HepG2 (cell line): Measurements from ENCODE around the gene NUP58. TPM values are rescaled to one million over a fixed set of nuclear protein-coding genes. Genes with fewer than 3 reads are reported as not detected.

Source experiments
- ATAC-seq: fragments of 200-7000 bp; cut with Tn5 transposase; 3 replicates; pipeline ENCODE4 v1.9.1; 2020; ENCODE audit warnings: mild to moderate bottlenecking, moderate library complexity
- BruUV-seq: library from RNA; stranded (reverse); fragments of 400-500 nt; replicated peaks from 2 replicates; lab custom pipeline; 2021; lab: Mats Ljungman, UMichigan
- CTCF ChIA-PET: fragments of 300-600 bp; formaldehyde crosslinking; extraction: SDS; loops from one replicate; lab custom pipeline; 2021; ENCODE audit warnings: low total read pairs, inconsistent platforms, low intra/inter-chr PET ratio; lab: Yijun Ruan, JAX
- POLR2A ChIA-PET: fragments of 350-600 bp; sonication (Branson Sonifier 250); formaldehyde crosslinking; loops from one replicate; lab custom pipeline; 2020; ENCODE audit warnings: antibody characterized with exemption, inconsistent platforms; lab: Yijun Ruan, JAX
- DNase-seq: peaks from one replicate; pipeline ENCODE4 v3.0.0-alpha.2; 2015; ENCODE audit warnings: low spot score
- FAIRE-seq: peaks from 3 replicates; lab custom pipeline; 2011; peaks lifted over from hg19 to GRCh38; lab: Jason Lieb, UNC
- H2AFZ ChIP-seq: one replicate; pipeline ENCODE4 v1.6.1; 2011; ENCODE audit warnings: low read length, inconsistent platforms
- H3K27ac ChIP-seq: fragments of 300-600 bp; 3 replicates; pipeline ENCODE4 v1.8.0; 2011; ENCODE audit warnings: mixed run types, mild to moderate bottlenecking, mixed read lengths, low read length, inconsistent platforms; ENCODE audit not compliant: insufficient read depth; ENCODE audit errors: extremely low read length
- H3K27me3 ChIP-seq, 2 experiments: fragments of 200-600 bp in 1 of 2; 2 replicates in 1 of 2; 3 replicates in 1 of 2; pipeline versions ENCODE4 v1.6.0 to v1.8.0; 2011; ENCODE audit warnings: low read length in 2 of 2, mild to moderate bottlenecking in 2 of 2, moderate library complexity in 2 of 2, inconsistent platforms in 1 of 2; ENCODE audit not compliant: insufficient read depth in 2 of 2, control insufficient read depth in 1 of 2
- H3K36me3 ChIP-seq, 2 experiments: fragments of 200-600 bp in 1 of 2; replicated peaks in 1 of 2; 2 replicates in 1 of 2; 3 replicates in 1 of 2; pipeline versions ENCODE4 v1.5.1 to v1.8.0; 2011; ENCODE audit warnings: low read length in 2 of 2, inconsistent platforms in 1 of 2; ENCODE audit not compliant: insufficient read depth in 2 of 2, control insufficient read depth in 1 of 2
- H3K4me1 ChIP-seq: 2 replicates; pipeline ENCODE4 v1.5.1; 2012; ENCODE audit warnings: low read length, inconsistent platforms; ENCODE audit not compliant: insufficient read depth
- H3K4me2 ChIP-seq: 2 replicates; pipeline ENCODE4 v1.6.0; 2011; ENCODE audit warnings: low read depth, low read length, inconsistent platforms
- H3K4me3 ChIP-seq, 3 experiments: fragments of 200-600 bp in 1 of 3; sonication (generic), shearing (Covaris generic) in 1 of 3; replicated peaks in 1 of 3; 2 replicates each; pipeline ENCODE4 v1.5.1; 2011 to 2016; ENCODE audit warnings: low read length in 3 of 3, inconsistent platforms in 2 of 3, low read depth in 2 of 3, mild to moderate bottlenecking in 2 of 3, control low read depth in 1 of 3, mixed read lengths in 1 of 3; ENCODE audit not compliant: insufficient read depth in 1 of 3
- H3K79me2 ChIP-seq: one replicate; pipeline ENCODE4 v1.6.1; 2011; ENCODE audit warnings: low read length, inconsistent platforms; ENCODE audit not compliant: insufficient read depth
- H3K9ac ChIP-seq: 2 replicates; pipeline ENCODE4 v1.6.0; 2011; ENCODE audit warnings: mild to moderate bottlenecking, low read depth, low read length, inconsistent platforms; ENCODE audit not compliant: insufficient read depth
- H3K9me3 ChIP-seq: 2 replicates; pipeline ENCODE4 v1.5.1; 2012; ENCODE audit warnings: mild to moderate bottlenecking, low read length
- H4K20me1 ChIP-seq: 2 replicates; pipeline ENCODE4 v1.6.0; 2011; ENCODE audit warnings: inconsistent platforms, mild to moderate bottlenecking, low read length, moderate library complexity; ENCODE audit not compliant: insufficient read depth
- ELF1 ChIP-seq: sonication (generic); formaldehyde crosslinking; IDR thresholded peaks from 2 replicates; pipeline ENCODE4 v1.4.0; 2020; ENCODE audit warnings: missing genetic modification reagents
- GATAD2A ChIP-seq: IDR thresholded peaks from 2 replicates; pipeline ENCODE4 v1.6.1; 2016
- RAD51 ChIP-seq: fragments of 450-650 bp; IDR thresholded peaks from 2 replicates; pipeline ENCODE4 v1.6.1; 2016; ENCODE audit warnings: borderline replicate concordance
- RBFOX2 ChIP-seq: fragments of 200-400 bp; formaldehyde crosslinking; IDR thresholded peaks from 2 replicates; pipeline ENCODE4 v1.6.1; 2017; ENCODE audit warnings: low read depth, mild to moderate bottlenecking, low read length
- SOX13 ChIP-seq, 3 experiments: fragments of 450-650 bp in 1 of 3; sonication (generic) in 1 of 3; formaldehyde crosslinking in 1 of 3; IDR thresholded peaks in 2 of 3; conservative IDR thresholded peaks in 1 of 3; 2 replicates each; pipeline versions ENCODE4 v1.5.0 to v1.6.1; 2016 to 2020; ENCODE audit warnings: antibody characterized with exemption in 1 of 3, mild to moderate bottlenecking in 1 of 3, missing compliant biosample characterization in 1 of 3, missing genetic modification reagents in 1 of 3, moderate library complexity in 1 of 3
- TAF15 ChIP-seq: fragments of 200-400 bp; formaldehyde crosslinking; IDR thresholded peaks from one replicate; pipeline ENCODE4 v1.6.1; 2018; ENCODE audit warnings: mild to moderate bottlenecking, low read depth, low read length; ENCODE audit not compliant: poor library complexity, severe bottlenecking
- ZNF703 ChIP-seq: sonication (generic); formaldehyde crosslinking; IDR thresholded peaks from 2 replicates; pipeline ENCODE4 v1.5.1; 2020; ENCODE audit warnings: missing genetic modification reagents, mild to moderate bottlenecking, moderate library complexity, borderline replicate concordance
- ZNF777 ChIP-seq: sonication (generic); formaldehyde crosslinking; IDR thresholded peaks from 2 replicates; pipeline ENCODE4 v1.4.0; 2020; ENCODE audit warnings: missing genetic modification reagents
- ZNF839 ChIP-seq: sonication (generic); formaldehyde crosslinking; IDR thresholded peaks from 2 replicates; pipeline ENCODE4 v1.4.0; 2020; ENCODE audit warnings: missing genetic modification reagents, mild to moderate bottlenecking, borderline replicate concordance
- ZNF891 ChIP-seq: sonication (generic); formaldehyde crosslinking; IDR thresholded peaks from 2 replicates; pipeline ENCODE4 v1.5.0; 2020; ENCODE audit warnings: mild to moderate bottlenecking, missing genetic modification reagents
- WGBS: methylation state at CpG from one replicate; pipeline ENCODE4 v1.1.6; 2017; ENCODE audit warnings: low lambda C conversion rate; 5-methylcytosine and 5-hydroxymethylcytosine counted together
- in situ Hi-C: cut with HindIII; loops from 2 replicates; pipeline ENCODE4 v1.10.0; 2017; ENCODE audit warnings: low pct_unique_long_range_greater_than_20kb; ENCODE audit not compliant: extremely low pct_ligation_motif_present
- intact Hi-C: fragments of 100-400 bp; cut with micrococcal nuclease; formaldehyde crosslinking; loops from one replicate; pipeline ENCODE4 v1.10.0; 2022; ENCODE audit not compliant: unreplicated experiment
- polyA plus RNA-seq, 8 experiments: library from polyadenylated mRNA; depleted of rRNA in 3 of 8; stranded (reverse) in 7 of 8; unstranded in 1 of 8; fragments of >200 nt; fragmentation: Illumina TruSeq in 4 of 8; extraction: Trizol in 4 of 8; gene quantifications; 2 replicates each; pipeline versions ENCODE4 v1.2.1 to v1.2.3, GENCODE V29; 2011 to 2016; ENCODE audit warnings: low read depth in 4 of 8, missing spikeins in 1 of 8, mixed read lengths in 1 of 8; ENCODE audit not compliant: insufficient read depth in 1 of 8
- total RNA-seq, 5 experiments: library from RNA; depleted of rRNA; stranded (reverse); fragments of >200 nt; fragmentation: Illumina TruSeq; extraction: Trizol; gene quantifications; 2 replicates each; pipeline ENCODE4 v1.2.3, GENCODE V29; 2016; ENCODE audit warnings: low read depth in 1 of 5
- TF ChIP-seq, protein P1 (sequence below): sonication (generic); formaldehyde crosslinking; IDR thresholded peaks from 2 replicates; pipeline ENCODE4 v1.5.1; 2020; ENCODE audit warnings: mild to moderate bottlenecking, missing genetic modification reagents, borderline replicate concordance

The NUP58 gene
- total and polyA plus RNA-seq, 2 of the 13 experiments (the other 11 are each of a cell fraction or from before 2014, with no cell fraction given), result 45.4 to 46.5 TPM

DNA sequence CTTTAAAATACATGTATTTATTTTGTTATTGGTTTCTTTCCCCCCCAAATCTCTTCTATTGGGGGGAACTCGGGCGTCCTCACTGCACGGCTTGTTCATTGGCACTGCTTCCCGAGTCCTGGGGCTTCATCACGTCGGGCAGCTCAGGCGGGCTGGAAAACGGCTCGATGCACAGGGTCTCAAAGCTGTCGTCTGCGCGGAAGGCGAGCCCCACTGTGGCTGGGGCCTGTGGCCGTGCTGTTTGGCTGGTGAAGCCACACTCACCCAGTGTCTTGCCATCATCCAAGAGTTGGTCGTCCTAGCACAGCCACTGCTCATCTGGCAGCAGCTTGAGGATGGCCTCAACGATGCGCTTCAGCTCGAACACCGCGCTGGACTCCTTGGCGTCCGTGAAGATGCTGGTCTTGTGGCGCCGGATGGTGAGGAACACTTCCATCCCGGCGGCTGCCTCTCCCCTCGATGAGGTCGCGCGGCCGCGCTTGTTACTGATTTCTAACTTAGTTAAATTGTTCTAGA lies 64.4 kb downstream of the NUP58 start:
- FAIRE-seq (no peak), ATAC-seq (no peak), DNase-seq (no peak)
- intact Hi-C loops (no loop called here), in situ Hi-C loops (no loop called here)
- ChIA-PET POLR2A (no interaction called here), CTCF (no interaction called here)
- no peak overlapping the region for H3K9ac ChIP-seq
- WGBS, result 63% methylated on average over 31 of the region's 32 CpGs
- H3K4me1 ChIP-seq, result no peaks in the 10 kb centered on the region
- H3K4me3 ChIP-seq, result no peak overlapping the region
- no peak overlapping the region for H2AFZ ChIP-seq
- no TSS peak for BruUV-seq
- TF ChIP-seq ZNF777 (CRISPR knock-in tag), result no peak
- TF ChIP-seq, protein P1, sequence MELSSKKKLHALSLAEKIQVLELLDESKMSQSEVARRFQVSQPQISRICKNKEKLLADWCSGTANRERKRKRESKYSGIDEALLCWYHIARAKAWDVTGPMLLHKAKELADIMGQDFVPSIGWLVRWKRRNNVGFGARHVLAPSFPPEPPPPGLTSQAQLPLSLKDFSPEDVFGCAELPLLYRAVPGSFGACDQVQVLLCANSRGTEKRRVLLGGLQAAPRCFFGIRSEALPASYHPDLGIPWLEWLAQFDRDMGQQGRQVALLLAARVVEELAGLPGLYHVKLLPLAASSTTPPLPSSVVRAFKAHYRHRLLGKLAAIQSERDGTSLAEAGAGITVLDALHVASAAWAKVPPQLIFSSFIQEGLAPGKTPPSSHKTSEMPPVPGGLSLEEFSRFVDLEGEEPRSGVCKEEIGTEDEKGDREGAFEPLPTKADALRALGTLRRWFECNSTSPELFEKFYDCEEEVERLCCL (CRISPR knock-in tag), result no peak
- no peak for TF ChIP-seq TAF15
- no peak for TF ChIP-seq ZNF839 (CRISPR knock-in tag)
- no peak for TF ChIP-seq RAD51
- no peak for TF ChIP-seq ZNF891 (CRISPR knock-in tag)
- TF ChIP-seq RBFOX2, result no peak
- TF ChIP-seq ELF1 (CRISPR knock-in tag), result no peak
- TF ChIP-seq GATAD2A, result no peak
- no peak for TF ChIP-seq SOX13 (IDR thresholded peaks at IDR 0.05)
- no peak for TF ChIP-seq SOX13 (CRISPR knock-in tag; conservative IDR thresholded peaks at IDR 0.05 in 1 of 2, IDR thresholded peaks at IDR 0.05 in 1 of 2)
- TF ChIP-seq ZNF703, result no peak
- no peaks in the 10 kb centered on the region for H4K20me1 ChIP-seq
- no peak overlapping the region for H3K27ac ChIP-seq
- peaks cover 3 to 15% of the 10 kb centered on the region in 2 experiments; a peak in 4 of 5 replicates for H3K27me3 ChIP-seq
- H3K9me3 ChIP-seq, result no peaks in the 10 kb centered on the region
- H3K4me2 ChIP-seq, result no peak overlapping the region
- H3K79me2 ChIP-seq, result no peaks in the 10 kb centered on the region
- no peaks in the 10 kb centered on the region for H3K36me3 ChIP-seq
